HCEC 1CT (cell line): ENCODE data around the gene CRABP2.

Source experiments
- DNase-seq: peaks from one replicate; pipeline ENCODE4 v3.0.0-alpha.2; 2017

The CRABP2 gene

DNA sequence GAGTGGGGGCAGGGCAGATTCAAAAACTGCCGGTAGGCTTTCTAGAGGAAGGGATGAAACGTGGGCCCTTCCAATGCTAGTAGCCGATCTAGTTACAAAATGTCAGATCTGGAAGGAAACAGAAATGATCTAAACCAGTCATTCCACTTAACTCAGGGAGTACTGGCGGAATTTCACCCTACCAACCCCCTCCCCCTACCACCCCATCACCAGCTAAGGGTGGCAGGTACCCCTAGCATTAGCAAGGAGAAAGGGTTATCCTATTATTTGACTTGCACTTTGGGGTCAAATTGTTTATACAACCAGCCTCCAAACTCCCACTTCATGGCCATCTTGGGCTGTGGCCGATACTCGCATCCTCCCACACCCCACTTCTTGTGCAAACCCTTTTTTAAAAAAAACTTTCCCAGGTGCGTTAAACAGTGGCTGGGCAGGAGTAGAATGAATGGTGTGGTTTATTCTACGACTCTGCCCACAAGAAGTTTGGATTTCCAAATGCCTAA is 36.1 kb upstream of the CRABP2 start:
- DNase-seq: no peak

DNA sequence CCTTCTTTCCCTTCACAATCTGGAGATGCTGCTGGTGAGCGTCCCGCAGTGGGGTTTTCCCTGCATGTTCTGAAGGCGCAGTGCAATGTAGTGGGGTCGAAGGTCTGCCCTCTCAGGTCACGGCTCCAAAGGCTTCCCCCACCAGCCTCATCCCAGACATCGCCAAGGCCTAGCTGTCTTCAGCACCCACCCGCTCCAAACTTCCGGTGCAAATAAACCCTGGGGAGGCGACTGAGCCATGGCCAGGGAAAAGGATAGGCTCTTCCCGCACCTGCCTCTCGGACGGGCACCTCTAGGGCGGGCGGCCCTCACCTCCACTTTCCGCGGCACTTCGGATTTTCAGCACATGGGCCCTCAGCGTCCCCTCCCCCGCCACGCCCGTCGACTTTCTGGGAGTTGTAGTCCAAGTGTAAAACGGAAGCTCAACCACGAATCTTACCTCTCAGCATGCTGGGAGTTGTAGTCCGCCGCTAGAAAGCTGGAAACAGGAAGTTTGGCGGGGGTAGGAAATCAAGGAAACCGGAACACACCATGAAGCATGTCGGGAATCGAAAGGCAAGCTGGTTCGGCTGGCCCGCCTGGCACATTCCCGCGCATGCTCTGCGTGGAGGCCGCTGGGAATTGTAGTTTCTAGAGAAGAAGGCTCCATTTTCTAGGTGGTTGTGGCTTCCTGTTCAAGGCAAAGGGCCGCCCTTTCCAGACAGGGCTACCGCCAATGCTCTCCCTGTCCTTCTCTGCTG is 35.5 kb upstream of the CRABP2 start, which contains the start of gene MRPL24:
MRPL24 (minus strand) TSS at position 348 of the 740 bp plus-strand sequence. CDS start 2,384 bp downstream, outside the sequence.
- peak; percentile 100 for DNase-seq

DNA sequence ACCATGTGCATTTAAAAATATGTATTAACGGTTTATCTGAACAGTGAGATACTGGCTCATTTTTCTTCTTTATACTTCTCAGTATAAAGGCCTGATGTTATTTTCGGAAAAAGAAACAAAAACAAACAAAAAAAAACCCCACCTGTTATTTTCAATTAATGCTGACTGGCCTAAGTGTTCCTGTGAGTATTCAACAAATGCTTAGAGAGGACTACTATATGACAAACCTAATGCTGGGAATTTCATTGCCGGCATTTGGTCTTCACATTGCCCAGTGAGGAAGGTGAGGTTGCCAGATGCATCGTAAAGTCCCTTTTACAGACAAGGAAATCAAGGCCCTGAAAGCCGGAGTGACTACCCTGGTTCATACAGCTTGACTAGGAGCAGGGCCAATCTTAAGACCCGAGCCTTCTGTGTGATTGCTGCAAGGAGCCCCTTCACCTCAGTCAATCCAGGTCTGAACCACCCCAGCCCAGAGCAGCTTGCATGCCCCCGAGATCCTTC is 34.9 kb upstream of the CRABP2 start:
- no peak for DNase-seq

DNA sequence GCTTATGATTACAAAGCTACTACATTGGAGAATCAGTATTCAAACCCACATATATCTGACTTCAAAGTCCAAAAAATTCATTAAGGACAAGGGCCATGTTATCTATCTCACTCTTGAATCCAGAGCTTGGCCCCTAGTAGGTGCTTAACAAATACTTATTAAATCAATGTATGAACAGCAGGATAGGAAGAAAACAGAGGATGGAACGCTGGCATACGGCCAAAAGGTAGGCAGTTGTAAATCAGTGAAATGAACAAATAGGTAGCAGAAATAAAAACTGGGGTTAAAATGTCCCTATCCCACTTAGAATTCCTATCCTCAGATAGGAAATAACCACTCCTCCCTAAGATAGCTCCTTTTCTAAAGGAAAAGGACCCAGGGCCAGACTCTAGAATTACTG is 33.5 kb upstream of the CRABP2 start:
- DNase-seq: no peak

DNA sequence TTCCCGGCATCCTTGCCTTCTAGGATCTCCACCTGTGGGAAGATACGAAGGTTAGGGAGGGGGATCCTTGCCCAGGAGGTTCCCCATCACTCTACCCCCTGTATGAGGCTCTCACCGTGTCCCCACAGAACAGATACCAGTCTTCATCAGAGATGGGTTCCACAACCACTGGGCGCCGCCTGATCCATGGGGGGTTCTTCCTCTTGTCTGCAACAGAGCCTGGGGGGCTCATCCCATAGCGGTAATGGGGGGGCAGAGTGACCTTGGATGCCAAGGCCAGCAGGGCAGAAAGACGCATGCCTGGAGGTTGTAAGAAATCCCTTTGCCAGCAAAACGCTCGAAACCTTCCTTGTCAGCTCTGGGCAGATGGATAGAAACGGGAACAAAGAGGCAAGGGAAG is 33.0 kb upstream of the CRABP2 start:
- DNase-seq: no peak

DNA sequence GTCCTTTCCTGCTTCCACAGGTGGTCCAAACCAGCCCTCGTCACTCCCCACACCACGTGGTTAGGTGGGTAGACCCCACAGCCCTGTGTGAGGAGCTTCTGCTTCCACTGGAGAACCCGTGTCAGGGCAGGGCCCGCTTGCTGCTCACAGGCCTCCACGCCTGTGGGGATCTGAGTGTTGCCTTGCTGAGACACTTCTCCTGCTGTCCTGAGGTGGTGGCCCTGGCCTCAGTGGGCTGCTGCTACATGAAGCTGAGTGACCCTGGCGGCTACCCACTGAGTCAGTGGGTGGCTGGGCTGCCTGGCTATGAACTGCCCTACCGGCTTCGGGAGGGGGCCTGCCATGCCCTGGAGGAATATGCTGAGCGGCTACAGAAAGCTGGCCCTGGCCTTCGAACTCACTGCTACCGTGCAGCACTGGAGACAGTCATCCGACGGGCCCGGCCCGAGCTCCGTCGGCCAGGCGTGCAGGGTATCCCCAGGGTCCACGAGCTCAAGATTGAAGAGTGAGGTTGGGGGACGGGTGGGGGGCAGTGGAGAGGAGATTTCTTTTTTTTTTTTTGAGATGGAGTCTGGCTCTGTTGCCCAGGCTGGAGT is 28.7 kb upstream of the CRABP2 start:
- DNase-seq: no peak

DNA sequence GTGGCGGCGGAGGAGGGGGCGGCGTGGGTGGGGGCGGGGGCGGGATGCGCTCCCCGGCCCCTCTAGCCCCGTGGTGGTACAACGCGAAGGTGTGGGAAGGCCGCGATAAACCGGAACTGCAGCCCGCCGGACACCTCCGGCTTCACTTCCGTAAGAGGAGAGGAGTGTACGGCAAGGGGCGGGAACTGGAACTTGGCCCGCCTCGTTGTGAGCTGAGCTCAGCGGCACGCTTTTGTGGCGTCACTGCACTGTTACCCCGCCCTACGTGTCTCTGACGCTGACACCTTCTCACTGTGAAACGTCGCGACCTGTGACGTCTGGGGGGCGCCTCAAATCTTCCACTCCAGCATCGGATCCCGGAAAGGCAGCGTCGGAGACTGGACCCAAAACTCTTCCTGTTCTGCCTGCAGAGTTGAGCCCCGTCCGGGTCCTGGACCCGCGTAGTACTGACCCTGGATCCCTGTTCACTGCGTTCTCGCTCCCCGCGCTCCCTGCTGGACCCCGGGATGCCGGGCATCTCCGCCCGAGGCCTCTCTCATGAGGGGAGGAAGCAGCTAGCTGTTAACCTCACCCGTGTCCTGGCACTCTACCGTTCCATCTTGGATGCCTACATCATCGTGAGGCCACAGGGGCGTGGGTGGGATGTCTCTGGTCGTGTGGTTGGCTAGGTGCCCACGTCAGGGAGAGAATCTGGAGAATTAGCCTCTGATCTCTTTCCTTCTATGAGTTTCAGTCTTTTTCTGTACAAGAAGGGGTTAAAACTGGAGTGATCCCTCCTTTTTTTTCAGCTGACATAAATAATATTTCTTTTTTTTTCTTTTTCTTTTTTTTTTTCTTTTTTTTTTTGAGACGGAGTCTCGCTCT is 23.4 kb upstream of the CRABP2 start, which contains the start of gene ISG20L2:
ISG20L2 (minus strand) TSS at position 168 of the 864 bp plus-strand sequence. CDS start 1,114 bp downstream, outside the sequence.
- DNase-seq: peak; percentile 99

DNA sequence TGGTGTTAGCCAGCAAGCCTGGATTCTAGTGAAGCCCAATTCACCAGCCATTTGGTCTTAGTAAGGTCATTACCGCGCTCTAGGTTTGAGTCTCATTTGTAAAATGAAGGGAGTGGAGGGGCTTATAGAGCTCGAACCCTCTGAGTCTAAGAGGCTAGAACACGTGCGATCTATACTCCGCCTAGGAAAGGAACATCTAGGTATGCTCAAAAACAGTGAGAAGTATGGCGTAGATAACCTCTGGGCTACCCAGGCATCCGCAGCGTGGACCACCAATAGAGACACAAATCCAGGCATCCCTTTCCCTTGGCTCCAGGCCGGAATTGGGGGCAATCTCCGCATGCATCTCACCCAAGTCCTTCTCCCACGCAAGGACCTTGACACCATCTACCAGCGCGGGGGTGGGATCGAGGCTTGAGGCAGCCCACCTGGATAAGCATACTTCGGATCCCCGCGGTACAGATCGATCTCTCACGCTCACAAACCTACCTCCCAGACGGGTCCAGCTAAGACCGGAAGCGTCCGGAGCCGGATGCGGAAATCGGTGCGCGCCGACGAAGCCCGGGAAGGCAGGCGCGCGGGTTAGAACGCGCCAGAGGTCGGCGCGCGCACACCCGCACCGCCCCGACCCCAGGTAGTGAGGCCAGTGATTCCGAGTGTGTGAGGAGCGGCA is 22.7 kb upstream of the CRABP2 start, which contains the start of gene METTL25B:
METTL25B (plus strand) TSS at position 544 of the 673 bp plus-strand sequence. CDS start 636 bp downstream, outside the sequence.
- DNase-seq: peak; percentile 75

DNA sequence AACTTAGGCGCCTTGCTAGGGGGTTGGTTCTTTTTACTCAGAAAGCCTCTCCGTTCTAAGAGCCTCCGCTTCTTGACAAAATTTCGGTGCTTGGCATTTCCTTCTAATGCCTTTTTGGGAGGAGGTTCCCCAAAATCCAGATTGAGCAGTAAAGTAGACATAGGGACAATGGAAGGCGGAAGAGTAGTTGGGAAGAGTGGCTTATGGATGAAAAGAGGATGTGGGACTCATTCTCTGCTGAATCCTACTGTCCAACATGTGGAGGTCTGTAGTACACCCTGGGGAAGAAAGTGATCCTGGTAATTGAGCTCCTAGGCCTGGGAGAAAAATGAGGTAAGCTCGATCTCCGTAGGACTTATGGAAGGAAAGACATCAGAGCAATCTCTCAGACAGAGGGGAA is 22.1 kb upstream of the CRABP2 start:
- DNase-seq: no peak

DNA sequence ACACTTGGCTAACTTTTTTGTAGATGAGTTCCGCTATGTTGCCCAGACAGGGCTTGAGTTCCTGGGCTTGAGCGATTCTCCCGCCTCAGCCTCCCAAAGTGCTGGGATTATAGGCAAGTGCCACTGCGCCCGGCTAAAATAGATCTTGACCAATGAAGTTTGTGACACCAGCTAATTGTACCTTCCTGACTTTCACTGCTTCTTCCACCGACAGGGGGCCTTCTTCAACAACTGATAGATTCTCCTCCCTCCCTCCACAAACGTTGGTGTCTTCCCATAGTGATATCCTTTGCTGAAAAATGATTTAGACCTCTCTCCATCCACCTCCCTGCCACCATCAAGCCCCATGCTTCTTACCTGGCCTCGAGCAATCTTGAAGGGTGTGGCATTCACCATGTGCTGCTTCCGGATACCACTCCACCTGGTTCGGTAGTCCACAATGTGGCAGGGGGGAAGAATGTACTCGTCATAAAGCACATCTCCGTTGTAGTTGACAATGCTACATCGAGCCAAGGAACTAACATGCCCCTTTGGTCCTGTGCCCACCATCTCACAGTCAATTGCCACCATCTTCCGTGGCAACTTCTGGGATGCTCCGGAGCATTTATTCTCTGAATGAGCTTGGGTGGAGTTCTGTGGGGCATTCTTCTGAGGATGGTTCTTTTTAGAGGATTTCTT is 21.3 kb upstream of the CRABP2 start:
- DNase-seq: peak; percentile 72

DNA sequence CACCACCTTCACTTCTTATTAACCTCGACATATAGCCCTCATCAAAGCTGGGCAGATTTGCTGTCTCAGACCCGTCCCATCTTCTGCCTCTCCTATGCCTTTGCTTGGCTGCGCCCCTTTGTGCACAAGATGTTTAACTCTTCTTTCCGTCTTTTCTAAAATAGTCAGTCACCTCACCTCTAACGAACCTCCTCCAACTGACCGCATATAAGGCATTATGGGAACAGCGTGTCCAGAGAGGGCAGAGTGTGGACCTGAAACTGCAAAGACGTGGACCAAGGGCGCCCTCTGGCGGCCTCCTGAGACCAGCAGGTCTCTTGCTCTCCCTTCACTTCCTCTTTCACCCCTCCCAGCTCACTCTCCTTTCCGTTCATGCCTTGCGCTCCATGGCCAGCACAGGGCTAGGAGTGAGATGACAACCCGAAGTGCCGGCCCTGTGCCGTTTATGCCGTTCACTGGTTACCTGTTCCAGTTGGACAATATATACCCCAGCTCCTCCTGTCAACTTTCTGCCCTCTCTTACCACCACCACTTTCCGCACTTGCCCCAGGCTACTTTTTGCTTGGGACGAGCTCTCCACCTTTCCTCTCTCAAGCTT is 20.4 kb upstream of the CRABP2 start:
- peak; percentile 86 for DNase-seq

DNA sequence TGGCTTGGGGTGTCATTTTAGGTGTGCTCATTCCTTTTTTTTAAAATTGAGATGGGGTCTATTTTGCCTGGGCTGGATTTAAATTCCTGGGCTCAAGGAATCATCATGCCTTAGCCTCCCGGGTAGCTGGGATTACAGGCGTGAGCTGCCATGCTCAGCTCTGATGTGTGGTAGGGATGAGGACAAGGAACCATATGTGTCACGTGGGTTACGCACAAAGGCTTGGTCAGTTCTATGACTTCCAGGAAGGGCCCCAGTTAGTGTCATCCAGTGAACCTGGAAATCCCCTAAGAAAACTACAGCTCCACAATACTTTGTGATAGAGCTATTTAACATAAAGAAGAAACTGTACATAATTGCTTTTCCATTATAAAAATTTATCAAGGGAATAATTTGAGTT is 16.2 kb upstream of the CRABP2 start:
- DNase-seq: no peak

DNA sequence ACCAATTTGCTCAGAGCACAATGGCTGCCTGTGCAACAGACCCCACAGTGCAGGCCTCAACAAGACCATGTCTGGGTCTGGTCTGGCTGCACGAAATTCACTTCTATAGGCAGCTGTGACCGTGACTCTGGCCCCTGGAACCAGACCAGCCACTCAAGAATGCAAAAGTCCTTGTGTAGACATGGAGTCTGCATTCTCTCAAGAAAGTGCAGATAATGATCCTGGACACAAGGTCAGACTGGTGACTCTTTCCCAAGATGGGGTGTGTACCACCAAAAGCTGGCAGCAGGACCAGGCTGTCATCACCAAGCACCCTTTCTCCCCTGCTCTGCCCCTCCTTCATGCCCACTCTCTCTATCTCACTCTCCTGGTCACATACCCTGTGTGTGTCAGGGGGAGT is 15.7 kb upstream of the CRABP2 start:
- no peak for DNase-seq

DNA sequence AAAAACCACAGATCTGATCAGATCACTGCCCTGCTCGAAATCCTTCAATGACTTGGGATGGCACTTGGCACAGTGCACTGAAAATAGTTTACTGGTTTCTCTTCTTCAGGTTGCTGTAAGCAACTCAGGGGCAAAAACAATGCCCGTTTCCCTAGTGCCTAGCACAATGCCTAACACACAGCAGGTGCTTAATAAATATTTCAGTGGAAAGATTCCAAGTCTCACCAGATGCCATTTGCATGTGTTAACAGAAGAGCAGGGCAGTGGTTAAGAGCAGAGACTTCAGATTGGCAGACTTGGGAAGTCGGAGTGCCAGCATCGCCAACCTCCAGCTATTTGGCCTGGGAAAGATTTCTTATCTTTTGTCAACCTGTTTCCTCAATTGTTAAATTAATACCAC is 12.0 kb upstream of the CRABP2 start:
- no peak for DNase-seq

DNA sequence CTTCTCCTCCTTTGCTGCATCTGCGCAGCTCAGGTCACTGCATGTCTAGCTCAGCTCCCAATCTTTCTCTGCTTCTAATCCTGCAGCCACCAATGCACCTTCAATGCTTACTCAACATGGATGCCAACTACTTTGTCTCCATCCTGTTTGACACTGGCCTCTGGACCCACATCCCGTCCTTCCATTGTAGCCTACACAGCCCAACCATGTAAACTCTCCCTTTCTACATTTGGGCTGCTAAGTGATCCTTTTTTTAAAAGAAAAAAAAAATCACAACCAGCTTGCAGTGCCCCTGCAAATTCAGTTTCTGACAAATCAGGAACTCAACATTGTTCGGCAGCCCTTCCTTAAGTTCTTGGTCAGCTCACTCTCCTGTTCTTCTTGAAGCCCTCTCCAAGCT is 9.4 kb upstream of the CRABP2 start:
- DNase-seq: no peak

DNA sequence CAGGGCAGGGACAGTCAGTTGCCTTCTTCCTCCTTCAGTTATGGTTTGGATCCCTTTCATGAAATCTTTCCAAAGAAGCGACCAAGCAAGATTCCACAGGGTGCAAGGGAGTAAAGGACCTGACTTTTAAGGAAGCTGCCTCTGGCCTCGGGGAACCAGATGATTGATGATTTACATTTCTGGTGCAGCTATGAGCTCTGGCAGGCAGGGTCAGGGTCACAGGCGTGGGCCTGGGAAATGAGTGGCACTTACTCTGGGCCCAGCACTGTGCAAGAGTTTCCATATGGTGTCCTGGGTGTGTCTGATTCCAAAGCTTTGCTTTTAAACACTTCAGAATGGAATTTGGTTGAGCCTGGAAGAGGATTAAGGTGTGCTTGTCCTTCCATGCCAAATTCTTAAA is 7.2 kb upstream of the CRABP2 start:
- peak; percentile 47 for DNase-seq

DNA sequence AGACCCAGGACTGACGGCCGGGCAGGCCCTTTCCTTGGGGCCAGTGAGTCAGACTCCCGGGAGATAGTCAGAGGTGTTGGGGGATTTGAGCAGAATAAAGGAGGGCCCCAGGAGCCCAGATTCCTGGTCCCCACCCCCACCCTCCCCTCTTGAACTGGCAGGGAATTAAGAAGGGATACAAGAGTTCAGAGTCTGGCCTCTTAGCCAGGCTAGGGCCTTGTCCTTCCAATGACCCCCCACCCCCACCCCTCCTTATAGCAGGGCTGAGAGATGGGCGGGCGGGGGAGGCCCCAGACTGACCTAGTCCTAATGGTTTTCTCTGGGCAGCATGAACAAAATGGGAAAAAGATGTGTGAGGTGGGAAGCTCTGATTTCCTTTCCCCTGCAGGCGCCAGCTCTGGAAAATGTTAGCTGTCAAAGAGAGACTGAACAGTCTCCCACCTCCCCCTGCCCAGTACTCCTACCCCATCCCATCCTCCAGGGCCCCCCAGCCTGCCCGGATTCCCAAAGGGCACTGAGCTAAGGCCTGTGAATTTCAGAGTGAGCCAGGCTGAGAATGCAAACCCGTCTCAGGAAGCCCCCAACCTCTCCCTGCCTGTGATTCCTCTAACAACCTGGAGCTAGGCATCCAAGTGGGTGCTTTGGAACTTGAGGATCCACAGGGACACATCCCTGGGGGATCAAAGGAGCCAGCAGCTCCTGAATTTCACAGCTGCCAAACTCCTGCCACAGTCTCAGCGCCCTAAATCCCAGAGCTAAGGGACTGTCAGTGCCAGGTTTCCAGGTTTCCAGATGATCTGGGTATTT is 5.8 kb upstream of the CRABP2 start:
- DNase-seq: no peak

DNA sequence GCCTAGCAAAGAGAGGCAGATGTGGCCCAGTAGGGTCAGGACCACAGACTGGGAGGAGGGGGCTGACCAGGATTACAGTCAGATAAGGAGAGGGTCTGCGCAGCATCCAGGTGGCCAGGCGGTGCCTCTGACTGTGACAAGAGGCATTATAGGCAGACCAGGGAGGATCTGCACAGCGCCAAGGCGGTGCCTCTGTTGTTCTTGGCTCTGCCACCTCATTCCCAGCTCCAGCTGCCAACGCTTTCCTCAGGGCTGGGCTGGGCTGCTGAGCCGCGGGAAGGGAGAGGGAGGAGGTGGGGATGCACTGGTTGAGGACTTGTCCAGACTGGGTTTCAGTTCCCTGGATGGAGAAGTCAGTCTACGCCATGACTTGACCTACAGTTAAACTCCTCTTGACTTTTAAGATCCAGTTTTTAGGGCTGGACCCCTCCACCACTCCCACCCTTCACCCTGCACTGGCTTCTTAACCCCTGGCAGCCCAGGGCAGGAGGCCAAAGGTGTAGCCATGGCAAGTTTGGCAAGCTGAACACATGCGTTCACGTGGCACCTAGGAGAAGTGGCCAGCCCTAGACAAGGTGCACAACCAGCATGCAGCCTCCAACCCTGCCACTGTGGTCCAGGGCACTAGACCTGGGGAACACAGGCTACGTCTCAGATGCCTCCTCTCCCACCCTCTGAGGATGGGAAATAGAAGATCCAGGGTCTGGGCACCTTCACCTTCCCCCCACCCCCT is 4.5 kb upstream of the CRABP2 start:
- DNase-seq: peak; percentile 29

DNA sequence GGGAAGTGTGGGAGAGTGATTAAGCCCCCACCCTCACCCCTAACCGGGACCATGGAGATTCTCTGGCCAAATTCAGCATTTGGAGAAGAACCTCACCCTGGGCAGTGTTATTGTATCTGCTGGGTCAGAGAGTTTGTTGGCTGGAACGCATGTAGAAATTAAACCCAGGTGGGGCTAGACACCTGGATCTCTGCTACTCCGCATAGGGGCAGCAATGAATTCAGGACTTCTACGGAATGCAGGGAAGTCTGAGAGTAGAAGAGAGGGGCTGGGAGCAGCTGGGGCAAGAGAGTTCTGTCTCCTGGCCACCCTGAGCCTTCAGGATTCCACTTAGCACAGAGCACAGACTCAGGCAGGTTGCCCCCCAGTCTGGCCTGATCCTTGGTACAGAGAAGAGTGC is 3.6 kb upstream of the CRABP2 start:
- no peak for DNase-seq

DNA sequence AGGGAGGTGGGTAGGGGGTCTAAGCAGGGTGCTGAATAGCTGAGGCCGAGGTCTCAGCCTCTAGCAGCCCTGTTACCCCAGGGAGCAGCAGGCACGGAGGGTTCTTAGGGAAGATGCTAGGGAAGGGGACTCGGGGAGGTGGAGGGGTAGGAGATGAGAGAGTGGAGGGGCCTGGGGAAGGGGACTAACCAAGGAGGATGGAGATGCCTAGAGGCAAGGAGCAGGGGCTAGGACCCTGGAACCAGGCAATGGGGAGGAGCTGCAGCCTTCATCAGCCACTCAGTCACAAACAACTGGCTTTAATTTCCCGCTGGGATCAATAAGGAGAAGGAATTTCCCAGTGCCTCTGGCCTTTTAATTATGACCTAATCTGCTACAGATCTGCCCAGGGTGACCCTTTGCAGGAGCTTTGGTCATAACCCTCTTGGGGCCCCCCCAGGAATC is 2.9 kb upstream of the CRABP2 start:
- DNase-seq: no peak
